Uterus (tissue), 4 donors: Measurements from ENCODE around the gene BCDIN3D. TPM values are rescaled to one million over a fixed set of nuclear protein-coding genes. Genes with fewer than 3 reads are reported as not detected.

Experiments
- DNase-seq, 2 donors: peaks; one replicate each; pipeline ENCODE4 v3.0.0-alpha.2; 2019 to 2020
- H3K27ac ChIP-seq, 2 donors: fragments of 200-600 bp; sonication (generic); 1 replicate in 1 of 2; 2 replicates in 1 of 2; pipeline ENCODE4 v1.5.1; 2016 to 2018
- H3K27me3 ChIP-seq, 2 donors: fragments of 200-600 bp; sonication (generic); one replicate each; pipeline ENCODE4 v1.5.1; 2018 to 2019; ENCODE audit warnings: control low read depth in 1 of 2
- H3K36me3 ChIP-seq, 2 donors: fragments of 200-600 bp; sonication (generic); one replicate each; pipeline ENCODE4 v1.5.1; 2019; ENCODE audit warnings: control low read depth in 1 of 2
- H3K4me1 ChIP-seq, 2 donors: fragments of 200-600 bp; sonication (generic); one replicate each; pipeline ENCODE4 v1.5.1; 2018 to 2019; ENCODE audit warnings: control low read depth in 1 of 2
- H3K4me3 ChIP-seq, 2 donors: fragments of 200-600 bp; sonication (generic); 1 replicate in 1 of 2; 2 replicates in 1 of 2; pipeline ENCODE4 v1.5.1; 2018 to 2019; ENCODE audit warnings: mild to moderate bottlenecking in 1 of 2
- H3K9me3 ChIP-seq, 2 donors: fragments of 200-600 bp; sonication (generic); one replicate each; pipeline ENCODE4 v1.5.1; 2019; ENCODE audit warnings: control low read depth in 1 of 2
- CTCF ChIP-seq, 4 experiments: fragments of 200-600 bp in 2 of 4; fragments of 450-650 bp in 2 of 4; sonication (generic) in 2 of 4; IDR thresholded peaks; one replicate each; pipeline ENCODE4 v1.5.1; 2016 to 2019; ENCODE audit warnings: antibody characterized with exemption in 4 of 4, mild to moderate bottlenecking in 2 of 4, moderate library complexity in 1 of 4
- POLR2A ChIP-seq, 2 donors: fragments of 450-650 bp; IDR thresholded peaks; one replicate each; pipeline ENCODE4 v1.6.1; 2016; ENCODE audit warnings: antibody characterized with exemption in 2 of 2, mild to moderate bottlenecking in 1 of 2, moderate library complexity in 1 of 2
- intact Hi-C: fragments of 100-400 bp; cut with DNase I; formaldehyde crosslinking; loops from one replicate; pipeline ENCODE4 v1.15.1; 2023; ENCODE audit warnings: low total_unique reads
- total RNA-seq, 4 donors: library from RNA; depleted of rRNA in 3 of 4; stranded (reverse); fragments of >200 nt in 3 of 4; gene quantifications; one replicate each; pipeline versions ENCODE4 v1.1.0 to v1.2.4, GENCODE V29; 2014 to 2023
- donor health status: DM: yes; HTN: yes; CAD: no.

Gene BCDIN3D
- total RNA-seq, 4 donors from 2014 or later: 2.1 to 7.2 (median 2.7) TPM

- no peaks in the 10 kb centered on the region for H3K9me3 ChIP-seq
- no peak overlapping the region for H3K4me3 ChIP-seq
- no peaks in the 10 kb centered on the region for H3K27me3 ChIP-seq
- TF ChIP-seq CTCF (IDR thresholded peaks at IDR 0.05) (no peak), POLR2A (IDR thresholded peaks at IDR 0.05) (no peak)
- H3K4me1 ChIP-seq: no peaks in the 10 kb centered on the region
- no peak for DNase-seq
- no peak overlapping the region for H3K27ac ChIP-seq
- no peaks in the 10 kb centered on the region for H3K36me3 ChIP-seq
- intact Hi-C loops: no loop called here
Measured at GRCh38 chr12:49821373-49822287, 21.3 kb downstream of the BCDIN3D start.

- H3K27ac ChIP-seq: no peak overlapping the region
- DNase-seq: no peak
- H3K27me3 ChIP-seq: no peaks in the 10 kb centered on the region
- TF ChIP-seq CTCF (IDR thresholded peaks at IDR 0.05) (no peak), POLR2A (IDR thresholded peaks at IDR 0.05) (no peak)
- no peaks in the 10 kb centered on the region for H3K4me1 ChIP-seq
- no peaks in the 10 kb centered on the region for H3K9me3 ChIP-seq
- intact Hi-C loops: no loop called here
- H3K4me3 ChIP-seq: no peak overlapping the region
- no peaks in the 10 kb centered on the region for H3K36me3 ChIP-seq
Measured at GRCh38 chr12:49819786-49820185, 23.1 kb downstream of the BCDIN3D start.

GRCh38 chr12:49818241-49818895 lies 24.5 kb downstream of the BCDIN3D start:
- Histone ChIP-seq H3K4me3 (no peak overlapping the region), H3K4me1 (no peaks in the 10 kb centered on the region), H3K27ac (no peak overlapping the region), H3K36me3 (no peaks in the 10 kb centered on the region), H3K27me3 (no peaks in the 10 kb centered on the region), H3K9me3 (no peaks in the 10 kb centered on the region)
- no peak for TF ChIP-seq CTCF (IDR thresholded peaks at IDR 0.05)
- no peak for TF ChIP-seq POLR2A (IDR thresholded peaks at IDR 0.05)
- intact Hi-C loops: no loop called here
- DNase-seq: no peak

- intact Hi-C loops: no loop called here
- H3K9me3 ChIP-seq: no peaks in the 10 kb centered on the region
- no peaks in the 10 kb centered on the region for H3K27me3 ChIP-seq
- no peak for TF ChIP-seq POLR2A (IDR thresholded peaks at IDR 0.05)
- no peak for TF ChIP-seq CTCF (IDR thresholded peaks at IDR 0.05)
- no peak overlapping the region for H3K4me3 ChIP-seq
- no peaks in the 10 kb centered on the region for H3K36me3 ChIP-seq
- no peak for DNase-seq
- no peak overlapping the region for H3K27ac ChIP-seq
- H3K4me1 ChIP-seq: peaks cover 4 to 7% of the 10 kb centered on the region in 2 donors
Measured at GRCh38 chr12:49813131-49813530, 29.8 kb downstream of the BCDIN3D start.

- H3K27ac ChIP-seq: no peak overlapping the region
- intact Hi-C loops: no loop called here
- no peak overlapping the region for H3K4me3 ChIP-seq
- H3K4me1 ChIP-seq: peaks cover 4 to 7% of the 10 kb centered on the region in 2 donors
- TF ChIP-seq CTCF (IDR thresholded peaks at IDR 0.05) (no peak), POLR2A (IDR thresholded peaks at IDR 0.05) (no peak)
- DNase-seq: no peak
- no peaks in the 10 kb centered on the region for H3K27me3 ChIP-seq
- no peaks in the 10 kb centered on the region for H3K36me3 ChIP-seq
- no peaks in the 10 kb centered on the region for H3K9me3 ChIP-seq
Measured at GRCh38 chr12:49811961-49812401, 30.9 kb downstream of the BCDIN3D start.
